Measurements from ENCODE around the gene FXR2. TPM values are rescaled to one million over a fixed set of nuclear protein-coding genes. Genes with fewer than 3 reads are reported as not detected.

The FXR2 gene
- total and polyA plus RNA-seq, 10 of the 15 experiments (the other 5 are each of a cell fraction or from before 2014, with no cell fraction given), result 1.6 to 33.3 (median 22.0) TPM

- TF ChIP-seq, protein P1, sequence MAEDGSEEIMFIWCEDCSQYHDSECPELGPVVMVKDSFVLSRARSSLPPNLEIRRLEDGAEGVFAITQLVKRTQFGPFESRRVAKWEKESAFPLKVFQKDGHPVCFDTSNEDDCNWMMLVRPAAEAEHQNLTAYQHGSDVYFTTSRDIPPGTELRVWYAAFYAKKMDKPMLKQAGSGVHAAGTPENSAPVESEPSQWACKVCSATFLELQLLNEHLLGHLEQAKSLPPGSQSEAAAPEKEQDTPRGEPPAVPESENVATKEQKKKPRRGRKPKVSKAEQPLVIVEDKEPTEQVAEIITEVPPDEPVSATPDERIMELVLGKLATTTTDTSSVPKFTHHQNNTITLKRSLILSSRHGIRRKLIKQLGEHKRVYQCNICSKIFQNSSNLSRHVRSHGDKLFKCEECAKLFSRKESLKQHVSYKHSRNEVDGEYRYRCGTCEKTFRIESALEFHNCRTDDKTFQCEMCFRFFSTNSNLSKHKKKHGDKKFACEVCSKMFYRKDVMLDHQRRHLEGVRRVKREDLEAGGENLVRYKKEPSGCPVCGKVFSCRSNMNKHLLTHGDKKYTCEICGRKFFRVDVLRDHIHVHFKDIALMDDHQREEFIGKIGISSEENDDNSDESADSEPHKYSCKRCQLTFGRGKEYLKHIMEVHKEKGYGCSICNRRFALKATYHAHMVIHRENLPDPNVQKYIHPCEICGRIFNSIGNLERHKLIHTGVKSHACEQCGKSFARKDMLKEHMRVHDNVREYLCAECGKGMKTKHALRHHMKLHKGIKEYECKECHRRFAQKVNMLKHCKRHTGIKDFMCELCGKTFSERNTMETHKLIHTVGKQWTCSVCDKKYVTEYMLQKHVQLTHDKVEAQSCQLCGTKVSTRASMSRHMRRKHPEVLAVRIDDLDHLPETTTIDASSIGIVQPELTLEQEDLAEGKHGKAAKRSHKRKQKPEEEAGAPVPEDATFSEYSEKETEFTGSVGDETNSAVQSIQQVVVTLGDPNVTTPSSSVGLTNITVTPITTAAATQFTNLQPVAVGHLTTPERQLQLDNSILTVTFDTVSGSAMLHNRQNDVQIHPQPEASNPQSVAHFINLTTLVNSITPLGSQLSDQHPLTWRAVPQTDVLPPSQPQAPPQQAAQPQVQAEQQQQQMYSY (CRISPR knock-in tag; IDR thresholded peaks at IDR 0.05), result no peak
- 0 out of 2 replicates have a peak, but pooled peaks have one; percentile 29 for TF ChIP-seq HCFC1 (IDR thresholded peaks at IDR 0.05; ENCODE audit: low read length)
- TF ChIP-seq, protein P2, sequence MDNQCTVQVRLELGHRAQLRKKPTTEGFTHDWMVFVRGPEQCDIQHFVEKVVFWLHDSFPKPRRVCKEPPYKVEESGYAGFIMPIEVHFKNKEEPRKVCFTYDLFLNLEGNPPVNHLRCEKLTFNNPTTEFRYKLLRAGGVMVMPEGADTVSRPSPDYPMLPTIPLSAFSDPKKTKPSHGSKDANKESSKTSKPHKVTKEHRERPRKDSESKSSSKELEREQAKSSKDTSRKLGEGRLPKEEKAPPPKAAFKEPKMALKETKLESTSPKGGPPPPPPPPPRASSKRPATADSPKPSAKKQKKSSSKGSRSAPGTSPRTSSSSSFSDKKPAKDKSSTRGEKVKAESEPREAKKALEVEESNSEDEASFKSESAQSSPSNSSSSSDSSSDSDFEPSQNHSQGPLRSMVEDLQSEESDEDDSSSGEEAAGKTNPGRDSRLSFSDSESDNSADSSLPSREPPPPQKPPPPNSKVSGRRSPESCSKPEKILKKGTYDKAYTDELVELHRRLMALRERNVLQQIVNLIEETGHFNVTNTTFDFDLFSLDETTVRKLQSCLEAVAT (IDR thresholded peaks at IDR 0.05), result no peak
- peak; percentile 96 for TF ChIP-seq LARP7 (IDR thresholded peaks at IDR 0.05)
- no peak for TF ChIP-seq RCOR1 (conservative IDR thresholded peaks at IDR 0.05; ENCODE audit: low read depth, low read length)
- peak; percentile 78 for TF ChIP-seq TAF1 (IDR thresholded peaks at IDR 0.05; ENCODE audit: borderline replicate concordance, low read depth, low read length)
- TF ChIP-seq, protein P3, sequence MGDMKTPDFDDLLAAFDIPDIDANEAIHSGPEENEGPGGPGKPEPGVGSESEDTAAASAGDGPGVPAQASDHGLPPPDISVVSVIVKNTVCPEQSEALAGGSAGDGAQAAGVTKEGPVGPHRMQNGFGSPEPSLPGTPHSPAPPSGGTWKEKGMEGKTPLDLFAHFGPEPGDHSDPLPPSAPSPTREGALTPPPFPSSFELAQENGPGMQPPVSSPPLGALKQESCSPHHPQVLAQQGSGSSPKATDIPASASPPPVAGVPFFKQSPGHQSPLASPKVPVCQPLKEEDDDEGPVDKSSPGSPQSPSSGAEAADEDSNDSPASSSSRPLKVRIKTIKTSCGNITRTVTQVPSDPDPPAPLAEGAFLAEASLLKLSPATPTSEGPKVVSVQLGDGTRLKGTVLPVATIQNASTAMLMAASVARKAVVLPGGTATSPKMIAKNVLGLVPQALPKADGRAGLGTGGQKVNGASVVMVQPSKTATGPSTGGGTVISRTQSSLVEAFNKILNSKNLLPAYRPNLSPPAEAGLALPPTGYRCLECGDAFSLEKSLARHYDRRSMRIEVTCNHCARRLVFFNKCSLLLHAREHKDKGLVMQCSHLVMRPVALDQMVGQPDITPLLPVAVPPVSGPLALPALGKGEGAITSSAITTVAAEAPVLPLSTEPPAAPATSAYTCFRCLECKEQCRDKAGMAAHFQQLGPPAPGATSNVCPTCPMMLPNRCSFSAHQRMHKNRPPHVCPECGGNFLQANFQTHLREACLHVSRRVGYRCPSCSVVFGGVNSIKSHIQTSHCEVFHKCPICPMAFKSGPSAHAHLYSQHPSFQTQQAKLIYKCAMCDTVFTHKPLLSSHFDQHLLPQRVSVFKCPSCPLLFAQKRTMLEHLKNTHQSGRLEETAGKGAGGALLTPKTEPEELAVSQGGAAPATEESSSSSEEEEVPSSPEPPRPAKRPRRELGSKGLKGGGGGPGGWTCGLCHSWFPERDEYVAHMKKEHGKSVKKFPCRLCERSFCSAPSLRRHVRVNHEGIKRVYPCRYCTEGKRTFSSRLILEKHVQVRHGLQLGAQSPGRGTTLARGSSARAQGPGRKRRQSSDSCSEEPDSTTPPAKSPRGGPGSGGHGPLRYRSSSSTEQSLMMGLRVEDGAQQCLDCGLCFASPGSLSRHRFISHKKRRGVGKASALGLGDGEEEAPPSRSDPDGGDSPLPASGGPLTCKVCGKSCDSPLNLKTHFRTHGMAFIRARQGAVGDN (IDR thresholded peaks at IDR 0.05), result peak; percentile 74
- TF ChIP-seq CUX1 (IDR thresholded peaks at IDR 0.05; ENCODE audit: insufficient replicate concordance, low read depth, low read length), result no peak
- peak; percentile 76 for TF ChIP-seq KLF5 (IDR thresholded peaks at IDR 0.05; ENCODE audit: partially characterized antibody)
- no peak for TF ChIP-seq NR2C2 (IDR thresholded peaks at IDR 0.05; ENCODE audit: borderline replicate concordance, control insufficient read depth, insufficient read length, low read depth)
- TF ChIP-seq, protein P4, sequence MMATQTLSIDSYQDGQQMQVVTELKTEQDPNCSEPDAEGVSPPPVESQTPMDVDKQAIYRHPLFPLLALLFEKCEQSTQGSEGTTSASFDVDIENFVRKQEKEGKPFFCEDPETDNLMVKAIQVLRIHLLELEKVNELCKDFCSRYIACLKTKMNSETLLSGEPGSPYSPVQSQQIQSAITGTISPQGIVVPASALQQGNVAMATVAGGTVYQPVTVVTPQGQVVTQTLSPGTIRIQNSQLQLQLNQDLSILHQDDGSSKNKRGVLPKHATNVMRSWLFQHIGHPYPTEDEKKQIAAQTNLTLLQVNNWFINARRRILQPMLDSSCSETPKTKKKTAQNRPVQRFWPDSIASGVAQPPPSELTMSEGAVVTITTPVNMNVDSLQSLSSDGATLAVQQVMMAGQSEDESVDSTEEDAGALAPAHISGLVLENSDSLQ (IDR thresholded peaks at IDR 0.05), result peak; percentile 73; the same call in 1 of the 2 replicates
Observed at GRCh38 chr17:7614425-7615264, at the start of gene FXR2 (continued).
